Mammary epithelial cell (primary cell): ENCODE measurements around the gene FILIP1L.

Experiments used
- CTCF ChIP-seq, 2 donors: IDR thresholded peaks in 1 of 2; conservative IDR thresholded peaks in 1 of 2; 2 replicates each; pipeline ENCODE4 v1.5.1; 2011 to 2012; ENCODE audit warnings: inconsistent platforms in 2 of 2, low read length in 2 of 2, mild to moderate bottlenecking in 2 of 2, control low read depth in 1 of 2, low read depth in 1 of 2; ENCODE audit not compliant: insufficient read depth in 1 of 2; ENCODE audit errors: extremely low read depth in 1 of 2
- EZH2 ChIP-seq: IDR thresholded peaks from 2 replicates; pipeline ENCODE4 v1.6.1; 2012; ENCODE audit warnings: low read length, inconsistent platforms, borderline replicate concordance

- TF ChIP-seq CTCF (conservative IDR thresholded peaks at IDR 0.05 in 1 of 2, IDR thresholded peaks at IDR 0.05 in 1 of 2; ENCODE audit: extremely low read depth in 1 of 2, insufficient read depth in 1 of 2, low read depth in 1 of 2, low read length in 2 of 2) (no peak), EZH2 (no peak)
Observed at GRCh38 chr3:99958222-99958912, 155.9 kb downstream of the FILIP1L start.
